Stimulated activated CD8-positive, alpha-beta memory T cell treated with anti-CD3 and anti-CD28 coated beads, Interleukin-15, amount 100 ng/mL, for 24 hours (primary cell): ENCODE data around the gene HNRNPK.

Experiments
- DNase-seq: peaks from one replicate; pipeline ENCODE4 v3.0.0-alpha.2; 2020; ENCODE audit warnings: low read depth

Gene HNRNPK

DNA sequence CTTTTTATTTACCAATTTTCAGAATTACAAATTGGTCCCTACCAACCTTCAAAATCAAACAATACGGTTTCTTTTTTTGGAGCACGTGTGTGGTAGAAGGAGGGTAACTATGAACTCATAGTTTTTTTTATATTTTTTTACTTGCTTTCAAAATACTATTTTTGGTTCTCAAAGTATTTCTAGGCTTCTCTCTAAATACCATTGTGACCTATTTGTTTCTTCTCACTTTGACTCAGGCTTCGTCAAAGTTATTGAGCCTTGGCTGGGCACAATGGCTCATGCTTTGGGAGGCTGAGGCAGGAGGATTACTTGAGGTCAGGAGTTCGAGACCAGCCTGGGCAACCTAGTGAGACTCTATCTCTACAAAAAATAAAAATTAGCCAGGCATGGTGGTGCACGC lies 47.2 kb downstream of the HNRNPK start:
- no peak for DNase-seq

DNA sequence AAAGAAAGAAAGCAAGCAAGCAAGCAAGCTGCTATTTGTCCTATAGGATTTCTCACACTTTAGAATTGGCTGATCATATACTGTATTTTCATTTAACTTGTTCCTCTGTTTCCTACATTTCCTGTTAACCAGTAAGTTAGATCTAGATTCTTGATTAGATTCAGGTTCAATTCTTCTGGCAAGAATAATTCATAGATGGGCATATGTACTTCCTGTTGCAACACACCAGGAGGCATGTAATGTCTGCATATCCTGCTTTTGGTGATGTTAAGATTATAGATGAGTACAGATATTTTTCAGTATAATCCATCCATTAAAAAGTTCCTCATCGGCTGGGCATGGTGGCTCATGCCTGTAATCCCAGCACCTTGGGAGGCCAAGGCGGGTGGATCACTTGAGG lies 48.0 kb downstream of the HNRNPK start:
- no peak for DNase-seq

GRCh38 chr9:83930881-83931280 lies 49.1 kb downstream of the HNRNPK start:
- DNase-seq = no peak

GRCh38 chr9:83927591-83927990 lies 52.4 kb downstream of the HNRNPK start:
- no peak for DNase-seq

DNA sequence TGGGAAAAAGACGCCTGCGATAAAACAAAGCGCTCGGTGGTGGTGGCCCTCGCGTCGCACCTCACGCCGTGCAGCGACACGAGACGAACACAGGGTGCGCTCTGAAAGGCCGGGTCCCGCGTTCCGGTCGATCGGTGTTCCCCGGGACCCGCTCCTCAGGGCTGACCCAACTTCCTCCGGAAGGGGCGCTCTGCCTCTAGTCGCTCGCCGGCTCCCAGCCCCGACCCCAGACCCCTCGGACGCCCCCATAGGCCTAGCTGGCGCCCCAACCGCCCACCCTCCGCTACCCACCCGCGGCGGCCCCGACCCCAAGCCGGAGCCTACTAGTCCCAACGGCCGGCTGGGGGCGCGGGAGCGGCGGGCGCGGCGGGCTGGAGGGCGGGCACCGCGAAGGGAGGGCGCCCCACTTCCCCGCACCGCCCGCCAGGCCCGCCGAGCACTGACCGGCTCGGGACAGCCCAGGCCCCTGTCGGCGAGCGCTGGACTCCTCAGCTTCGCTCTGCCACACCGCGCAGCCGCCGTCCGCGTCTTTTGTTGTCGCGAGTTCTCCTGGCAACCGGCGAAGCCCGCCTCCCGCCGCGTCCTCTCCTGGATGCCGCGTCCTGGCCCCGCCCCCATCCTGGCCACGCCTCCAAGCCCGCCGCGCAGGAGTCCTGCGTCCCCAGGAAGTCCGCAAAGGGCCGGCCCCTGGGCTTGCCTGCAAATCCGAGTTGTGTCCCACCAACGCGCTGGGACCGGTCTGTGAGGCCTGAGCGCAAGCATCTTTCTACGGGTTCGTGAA lies 58.9 kb downstream of the HNRNPK start, which contains the start of gene KIF27:
Gene KIF27, minus strand, starts transcription at position 506 of the 781 bp plus-strand sequence. CDS start 5,841 bp downstream, outside the sequence.
- DNase-seq = peak; percentile 96

- DNase-seq = no peak
Measured at GRCh38 chr9:83920469-83920926, 59.5 kb downstream of the HNRNPK start.

- DNase-seq = no peak
Measured at GRCh38 chr9:83919111-83919510, 60.9 kb downstream of the HNRNPK start.
